Adrenal gland (tissue), 12 donors: ENCODE results near the gene PRDM16. TPM values are rescaled to one million over a fixed set of nuclear protein-coding genes. Genes with fewer than 3 reads are reported as not detected.

Experiments
- DNase-seq, 7 donors: peaks; one replicate each; pipeline ENCODE4 v3.0.0-alpha.2; 2019 to 2020
- H3K27ac ChIP-seq, 5 donors: fragments of 200-600 bp; sonication (generic) in 4 of 5; 1 replicate in 3 of 5; 2 replicates in 2 of 5; pipeline versions ENCODE4 v1.5.1 to v1.8.0; 2016 to 2020; ENCODE audit warnings: mild to moderate bottlenecking in 1 of 5
- H3K27me3 ChIP-seq: fragments of 200-600 bp; 2 replicates; pipeline ENCODE4 v1.8.0; 2021
- H3K36me3 ChIP-seq, 2 donors: fragments of 200-600 bp; replicated peaks in 1 of 2; 1 replicate in 1 of 2; 2 replicates in 1 of 2; pipeline versions ENCODE4 v1.5.1 to v1.8.0; 2018 to 2022
- H3K4me1 ChIP-seq, 2 donors: fragments of 200-600 bp; replicated peaks in 1 of 2; 1 replicate in 1 of 2; 2 replicates in 1 of 2; pipeline versions ENCODE4 v1.5.1 to v1.8.0; 2018 to 2021
- H3K4me3 ChIP-seq, 4 donors: fragments of 200-600 bp; sonication (generic) in 3 of 4; one replicate each; pipeline ENCODE4 v1.5.1; 2016 to 2018
- H3K9me3 ChIP-seq, 3 donors: fragments of 200-600 bp; sonication (generic) in 1 of 3; replicated peaks in 1 of 3; 1 replicate in 2 of 3; 2 replicates in 1 of 3; pipeline versions ENCODE4 v1.5.1 to v1.8.0; 2016 to 2021
- CTCF ChIP-seq, 6 experiments: fragments of 450-650 bp in 4 of 6; fragments of 200-600 bp in 2 of 6; sonication (generic) in 1 of 6; IDR thresholded peaks; 1 replicate in 5 of 6; 2 replicates in 1 of 6; pipeline versions ENCODE4 v1.5.1 to v1.8.0; 2016 to 2021; ENCODE audit warnings: antibody characterized with exemption in 6 of 6, mild to moderate bottlenecking in 2 of 6, moderate library complexity in 1 of 6
- POLR2A ChIP-seq, 2 donors: fragments of 450-650 bp; IDR thresholded peaks; one replicate each; pipeline ENCODE4 v1.6.1; 2017; ENCODE audit warnings: antibody characterized with exemption in 2 of 2, mild to moderate bottlenecking in 2 of 2, moderate library complexity in 1 of 2
- WGBS, 4 donors: extraction: QIAGEN DNeasy Blood & Tissue Kit in 2 of 4; methylation state at CpG; one replicate each; pipeline versions ENCODE4 v1.1.5 to v1.1.7; 2013 to 2017; 5-methylcytosine and 5-hydroxymethylcytosine counted together
- intact Hi-C, 2 donors: fragments of 100-400 bp; cut with DNase I; formaldehyde crosslinking; loops; one replicate each; pipeline versions ENCODE4 v1.14.1 to v1.15.0; 2022 to 2023
- polyA plus RNA-seq, 3 donors: library from polyadenylated mRNA; stranded (reverse); fragments of 200-250 nt in 2 of 3; fragments of 350-450 nt in 1 of 3; fragmentation: Illumina TruSeq in 1 of 3; extraction: RNeasy Lipid Tissue Mini Kit (QIAGEN cat#74804) in 1 of 3; gene quantifications; one replicate each; pipeline ENCODE4 v1.2.3, GENCODE V29; 2013 to 2014
- total RNA-seq, 9 donors: library from RNA; depleted of rRNA in 4 of 9; stranded (reverse); fragments of >200 nt in 4 of 9; fragments of 120-200 nt in 1 of 9; fragmentation: NEBNext Ultra II Directional in 1 of 9; extraction: Animal tissue kit (Norgen Biotek cat#: 25700) in 1 of 9; gene quantifications; one replicate each; pipeline versions ENCODE4 v1.1.0 to v1.2.4, GENCODE V29; 2013 to 2023
- donor health status: healthy with polysubstance abuse.
- donor health status: Bipolar disorder and iron deficiency.
- donor health status: DM: yes; HTN: yes; CAD: no.
- donor health status: DM: no; HTN: no; CAD: no.
- donor health status: DM: no; HTN: no; CAD: no.
- donor health status: DM: yes; HTN: yes; CAD: no.

Gene PRDM16
- total and polyA plus RNA-seq, 12 donors = 0.04 to 2.8 (median 0.61) TPM; not detected in 1

GRCh38 chr1:3320246-3321152, 251.5 kb downstream of the PRDM16 start:
- intact Hi-C loops = no loop called here
- peaks cover 0 to 3% of the 10 kb centered on the region in 2 donors for H3K4me1 ChIP-seq

GRCh38 chr1:3321559-3322449, 252.8 kb downstream of the PRDM16 start:
- no peaks in the 10 kb centered on the region for H3K4me1 ChIP-seq
- no peak overlapping the region for H3K27ac ChIP-seq

More at GRCh38 chr1:3320246-3321152, 251.5 kb downstream of the PRDM16 start:
- 40 to 56% (median 50%) methylated on average over 16 to 18 of the region's 18 CpGs for WGBS, 4 donors
- H3K36me3 ChIP-seq = no peaks in the 10 kb centered on the region
- no peak for TF ChIP-seq CTCF (IDR thresholded peaks at IDR 0.05)
- no peaks in the 10 kb centered on the region for H3K9me3 ChIP-seq
- H3K27me3 ChIP-seq = peaks cover 17% of the 10 kb centered on the region
- no peak overlapping the region for H3K27ac ChIP-seq
- H3K4me3 ChIP-seq = no peak overlapping the region
- DNase-seq = no peak

GRCh38 chr1:3322450-3323020, 253.5 kb downstream of the PRDM16 start:
- H3K36me3 ChIP-seq = no peaks in the 10 kb centered on the region
- TF ChIP-seq CTCF (IDR thresholded peaks at IDR 0.05) = no peak
- H3K27me3 ChIP-seq = peaks cover 17% of the 10 kb centered on the region
- H3K4me3 ChIP-seq = no peak overlapping the region
- no peak overlapping the region for H3K27ac ChIP-seq
- H3K9me3 ChIP-seq = no peaks in the 10 kb centered on the region
- no peak for DNase-seq
- 77 to 84% (median 80%) methylated on average over 11 to 17 of the region's 17 CpGs for WGBS, 4 donors
- no peaks in the 10 kb centered on the region for H3K4me1 ChIP-seq
- intact Hi-C loops = no loop called here

More at GRCh38 chr1:3321559-3322449, 252.8 kb downstream of the PRDM16 start:
- Histone ChIP-seq H3K9me3 (no peaks in the 10 kb centered on the region), H3K36me3 (no peaks in the 10 kb centered on the region), H3K4me3 (no peak overlapping the region), H3K27me3 (peaks cover 17% of the 10 kb centered on the region)
- no peak for DNase-seq
- 58 to 66% (median 62%) methylated on average over 25 of the region's 25 CpGs for WGBS, 4 donors
- intact Hi-C loops = no loop called here
- TF ChIP-seq POLR2A (IDR thresholded peaks at IDR 0.05) = no peak
- no peak for TF ChIP-seq CTCF (IDR thresholded peaks at IDR 0.05)
